Calu3 (cell line): ENCODE data around the gene PTPRG. TPM values are rescaled to one million over a fixed set of nuclear protein-coding genes. Genes with fewer than 3 reads are reported as not detected.

Experiments
- BruUV-seq: library from RNA; stranded (reverse); fragments of 400-500 nt; replicated peaks from 2 replicates; lab custom pipeline; 2021; lab: Mats Ljungman, UMichigan
- CTCF ChIA-PET: fragments of 300-600 bp; sonication (Branson Sonifier 250); formaldehyde crosslinking; loops from one replicate; lab custom pipeline; 2022; ENCODE audit warnings: antibody characterized with exemption; lab: Charles Lee
- DNase-seq: peaks from one replicate; pipeline ENCODE4 v3.0.0; 2022
- H3K27ac Mint-ChIP-seq: one replicate; pipeline ENCODE4 v1.8.0; 2022; ENCODE audit warnings: mixed read lengths; ENCODE audit not compliant: unreplicated experiment
- H3K27me3 Mint-ChIP-seq: one replicate; pipeline ENCODE4 v1.8.0; 2022; ENCODE audit warnings: mixed read lengths; ENCODE audit not compliant: unreplicated experiment
- H3K36me3 Mint-ChIP-seq: one replicate; pipeline ENCODE4 v1.8.0; 2022; ENCODE audit warnings: mild to moderate bottlenecking, moderate library complexity, mixed read lengths; ENCODE audit not compliant: insufficient read depth, unreplicated experiment
- H3K4me1 Mint-ChIP-seq: one replicate; pipeline ENCODE4 v1.8.0; 2022; ENCODE audit warnings: mild to moderate bottlenecking, low read depth, mixed read lengths; ENCODE audit not compliant: unreplicated experiment
- H3K4me3 Mint-ChIP-seq: one replicate; pipeline ENCODE4 v1.8.0; 2022; ENCODE audit warnings: mild to moderate bottlenecking, low read depth, moderate library complexity, mixed read lengths; ENCODE audit not compliant: unreplicated experiment
- H3K9me3 Mint-ChIP-seq: one replicate; pipeline ENCODE4 v1.8.0; 2022; ENCODE audit warnings: low read depth, mixed read lengths; ENCODE audit not compliant: unreplicated experiment
- CTCF ChIP-seq: fragments of 200-600 bp; IDR thresholded peaks from one replicate; pipeline ENCODE4 v1.8.0; 2022; ENCODE audit warnings: antibody characterized with exemption; ENCODE audit not compliant: unreplicated experiment
- intact Hi-C: fragments of 100-400 bp; cut with micrococcal nuclease; formaldehyde crosslinking; loops from one replicate; pipeline ENCODE4 v1.10.0; 2022; ENCODE audit not compliant: unreplicated experiment
- total RNA-seq: library from RNA; stranded (reverse); gene quantifications from 2 replicates; pipeline ENCODE4 v1.2.3, GENCODE V29; 2022

The PTPRG gene
- total RNA-seq, 1 experiment from 2014 or later, result 0.35 TPM

- no TSS peak for BruUV-seq
- no peak overlapping the region for H3K4me3 Mint-ChIP-seq
- H3K27ac Mint-ChIP-seq, result no peak overlapping the region
- H3K4me1 Mint-ChIP-seq, result no peaks in the 10 kb centered on the region
- no peaks in the 10 kb centered on the region for H3K36me3 Mint-ChIP-seq
- CTCF ChIA-PET, result no interaction called here
- no peaks in the 10 kb centered on the region for H3K9me3 Mint-ChIP-seq
- TF ChIP-seq CTCF, result no peak
- DNase-seq, result no peak
- no peaks in the 10 kb centered on the region for H3K27me3 Mint-ChIP-seq
- intact Hi-C loops, result no loop called here
These were observed 667.8 kb downstream of the PTPRG start for GRCh38 chr3:62229211-62229610.

GRCh38 chr3:62229908-62230307, 668.5 kb downstream of the PTPRG start:
- no TSS peak for BruUV-seq
- DNase-seq, result no peak
- CTCF ChIA-PET, result no interaction called here

GRCh38 chr3:62233065-62233464, 671.7 kb downstream of the PTPRG start:
- no peaks in the 10 kb centered on the region for H3K27me3 Mint-ChIP-seq
- BruUV-seq, result no TSS peak

More at GRCh38 chr3:62229908-62230307, 668.5 kb downstream of the PTPRG start:
- Mint-ChIP-seq H3K9me3 (no peaks in the 10 kb centered on the region), H3K4me3 (no peak overlapping the region), H3K27ac (no peak overlapping the region), H3K4me1 (no peaks in the 10 kb centered on the region), H3K36me3 (no peaks in the 10 kb centered on the region), H3K27me3 (no peaks in the 10 kb centered on the region)
- intact Hi-C loops, result no loop called here
- no peak for TF ChIP-seq CTCF

GRCh38 chr3:62236016-62236415, 674.6 kb downstream of the PTPRG start:
- no peaks in the 10 kb centered on the region for H3K36me3 Mint-ChIP-seq
- CTCF ChIA-PET, result no interaction called here
- BruUV-seq, result no TSS peak

More at GRCh38 chr3:62233065-62233464, 671.7 kb downstream of the PTPRG start:
- Mint-ChIP-seq H3K27ac (no peak overlapping the region), H3K4me1 (no peaks in the 10 kb centered on the region), H3K4me3 (no peak overlapping the region), H3K36me3 (no peaks in the 10 kb centered on the region), H3K9me3 (no peaks in the 10 kb centered on the region)
- TF ChIP-seq CTCF, result no peak
- DNase-seq, result no peak
- intact Hi-C loops, result no loop called here
- CTCF ChIA-PET, result no interaction called here

More at GRCh38 chr3:62236016-62236415, 674.6 kb downstream of the PTPRG start:
- H3K4me3 Mint-ChIP-seq, result no peak overlapping the region
- no peaks in the 10 kb centered on the region for H3K27me3 Mint-ChIP-seq
- no peaks in the 10 kb centered on the region for H3K4me1 Mint-ChIP-seq
- no peak overlapping the region for H3K27ac Mint-ChIP-seq
- TF ChIP-seq CTCF, result no peak
- intact Hi-C loops, result no loop called here
- no peak for DNase-seq
- H3K9me3 Mint-ChIP-seq, result no peaks in the 10 kb centered on the region
